Central memory CD4-positive, alpha-beta T cell (primary cell): ENCODE measurements around the gene KRT31.
"Not testable (repeated sequence)": the region's sequence is repeated elsewhere in the genome, so short reads cannot be mapped to it uniquely, and the experiment has no call there.

Experiments
- DNase-seq: peaks from one replicate; pipeline ENCODE4 v3.0.0; 2022
- total RNA-seq, 3 experiments: gene quantifications; one replicate each; lab custom pipeline; 2026; lab: John Stamatoyannopoulos, UW

The KRT31 gene
- 0 reads per million in 3 experiments for total RNA-seq

GRCh38 chr17:41396996-41397660 lies at the start of gene KRT31:
Gene KRT31 (minus strand): TSS chr17:41397608. CDS start chr17:41397539, 69 bp downstream.
- DNase-seq: no peak

GRCh38 chr17:41446806-41447205 lies 49.4 kb upstream of the KRT31 start:
- DNase-seq: no peak

- no peak for DNase-seq
Observed at GRCh38 chr17:41444640-41445039, 47.2 kb upstream of the KRT31 start.

GRCh38 chr17:41444186-41444585 lies 46.8 kb upstream of the KRT31 start:
- no peak for DNase-seq

- DNase-seq: no peak
Observed at GRCh38 chr17:41442739-41443138, 45.3 kb upstream of the KRT31 start.

- no peak for DNase-seq
Observed at GRCh38 chr17:41440531-41441033, 43.2 kb upstream of the KRT31 start, which contains the start of gene KRT38. Gene KRT38 (minus strand): TSS chr17:41440983. CDS start chr17:41440921, 62 bp downstream.

- no peak for DNase-seq
Observed at GRCh38 chr17:41439375-41439774, 42.0 kb upstream of the KRT31 start.

- DNase-seq: no peak
Observed at GRCh38 chr17:41437769-41438168, 40.4 kb upstream of the KRT31 start.

- no peak for DNase-seq
Observed at GRCh38 chr17:41437254-41437653, 39.8 kb upstream of the KRT31 start.

GRCh38 chr17:41434415-41434814 lies 37.0 kb upstream of the KRT31 start:
- no peak for DNase-seq

GRCh38 chr17:41434005-41434404 lies 36.6 kb upstream of the KRT31 start:
- no peak for DNase-seq

GRCh38 chr17:41433586-41433985 lies 36.2 kb upstream of the KRT31 start:
- DNase-seq: no peak

GRCh38 chr17:41430376-41430775 lies 33.0 kb upstream of the KRT31 start:
- DNase-seq: not testable (repeated sequence)

- no peak for DNase-seq
Observed at GRCh38 chr17:41429667-41430066, 32.3 kb upstream of the KRT31 start.

GRCh38 chr17:41428591-41429291 lies 31.3 kb upstream of the KRT31 start:
- no peak for DNase-seq

- DNase-seq: no peak
Observed at GRCh38 chr17:41424111-41424635, 26.8 kb upstream of the KRT31 start, which contains the start of gene KRT37. Gene KRT37 (minus strand): TSS chr17:41424585. CDS start chr17:41424523, 62 bp downstream.

- not testable (repeated sequence) for DNase-seq
Observed at GRCh38 chr17:41422586-41422985, 25.2 kb upstream of the KRT31 start.

- no peak for DNase-seq
Observed at GRCh38 chr17:41421617-41422016, 24.2 kb upstream of the KRT31 start.

- no peak for DNase-seq
Observed at GRCh38 chr17:41421116-41421515, 23.7 kb upstream of the KRT31 start.

- no peak for DNase-seq
Observed at GRCh38 chr17:41420134-41420533, 22.7 kb upstream of the KRT31 start.

GRCh38 chr17:41419716-41420115 lies 22.3 kb upstream of the KRT31 start:
- DNase-seq: no peak

GRCh38 chr17:41418116-41418860 lies 20.9 kb upstream of the KRT31 start:
- DNase-seq: no peak

GRCh38 chr17:41417576-41418015 lies 20.2 kb upstream of the KRT31 start:
- no peak for DNase-seq
